Body of pancreas (tissue), 4 donors: ENCODE measurements around the gene CDX2. TPM values are rescaled to one million over a fixed set of nuclear protein-coding genes. Genes with fewer than 3 reads are reported as not detected.

Experiments used
- ATAC-seq: fragments of 150-250 bp; one replicate; pipeline ENCODE4 v1.9.1; 2016
- DNase-seq, 4 donors: peaks; one replicate each; pipeline ENCODE4 v3.0.0-alpha.2; 2019
- H3K27ac ChIP-seq, 4 donors: fragments of 200-600 bp; sonication (generic); 1 replicate in 3 of 4; 2 replicates in 1 of 4; pipeline versions ENCODE4 v1.5.1 to v1.6.1; 2016 to 2019; ENCODE audit warnings: mild to moderate bottlenecking in 1 of 4, mixed read lengths in 1 of 4, moderate library complexity in 1 of 4
- H3K27me3 ChIP-seq, 2 donors: fragments of 200-600 bp; sonication (generic); one replicate each; pipeline ENCODE4 v1.6.0; 2016; ENCODE audit warnings: mild to moderate bottlenecking in 1 of 2
- H3K36me3 ChIP-seq, 2 donors: fragments of 200-600 bp; sonication (generic); replicated peaks in 1 of 2; 2 replicates each; pipeline ENCODE4 v1.5.1; 2016; ENCODE audit warnings: low read depth in 2 of 2; ENCODE audit not compliant: insufficient read depth in 1 of 2
- H3K4me1 ChIP-seq: fragments of 200-600 bp; sonication (generic); one replicate; pipeline ENCODE4 v1.6.0; 2016
- H3K4me3 ChIP-seq, 2 donors: fragments of 200-600 bp; sonication (generic); 1 replicate in 1 of 2; 2 replicates in 1 of 2; pipeline ENCODE4 v1.5.1; 2016 to 2019
- H3K9me3 ChIP-seq, 3 donors: fragments of 200-600 bp; sonication (generic); 1 replicate in 2 of 3; 2 replicates in 1 of 3; pipeline ENCODE4 v1.5.1; 2016
- POLR2A ChIP-seq, 3 donors: fragments of 450-650 bp; IDR thresholded peaks; one replicate each; pipeline ENCODE4 v1.6.1; 2016; ENCODE audit warnings: antibody characterized with exemption in 3 of 3, mild to moderate bottlenecking in 2 of 3
- WGBS, 2 donors: methylation state at CpG; one replicate each; pipeline ENCODE4 v1.1.5; 2017; 5-methylcytosine and 5-hydroxymethylcytosine counted together
- intact Hi-C: fragments of 100-400 bp; cut with DNase I; formaldehyde crosslinking; loops from one replicate; pipeline ENCODE4 v1.15.1; 2023
- total RNA-seq, 2 donors: library from RNA; depleted of rRNA; stranded (reverse); fragments of >200 nt; gene quantifications; one replicate each; pipeline ENCODE4 v1.1.0, GENCODE V29; 2016
- TF ChIP-seq, protein P1 (sequence below), 7 experiments: fragments of 450-650 bp in 4 of 7; fragments of 200-600 bp in 3 of 7; sonication (generic) in 3 of 7; IDR thresholded peaks; one replicate each; pipeline ENCODE4 v1.5.1; 2016 to 2019; ENCODE audit warnings: antibody characterized with exemption in 7 of 7

CDX2 gene
- total RNA-seq, 2 donors from 2014 or later: 1.3 to 1.6 TPM

DNA sequence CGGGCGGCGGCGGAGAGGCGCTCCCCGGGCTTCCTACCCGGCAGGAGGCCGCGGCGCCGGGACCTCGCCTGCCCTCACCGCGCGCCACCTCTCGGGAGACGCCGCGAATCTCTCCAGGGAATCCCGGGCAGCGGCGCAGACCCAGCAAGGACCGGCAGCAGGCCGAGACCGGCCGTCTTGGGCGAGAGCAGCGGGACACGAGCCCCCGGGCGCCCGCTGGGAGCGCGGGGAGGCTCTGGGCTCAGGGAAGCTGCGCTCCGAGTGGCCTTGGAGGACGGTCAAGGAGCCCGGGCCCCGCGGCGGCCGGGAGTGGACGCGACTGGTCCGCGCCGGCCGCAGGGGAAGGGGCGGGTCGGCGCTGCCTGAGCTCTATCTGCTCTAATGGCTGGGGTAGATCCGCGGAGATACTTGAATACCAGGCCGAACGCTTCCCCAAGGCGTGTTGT, 14.7 kb downstream of the CDX2 start:
- Histone ChIP-seq H3K27ac (peak overlapping the region; percentile 97 to 99 (median 98)), H3K4me1 (peaks cover 60% of the 10 kb centered on the region), H3K4me3 (peak overlapping the region in 1 of 2 donors; percentile 31), H3K36me3 (no peaks in the 10 kb centered on the region), H3K27me3 (no peaks in the 10 kb centered on the region), H3K9me3 (no peaks in the 10 kb centered on the region)
- intact Hi-C loops: no loop called here
- 0 to 13% methylated on average over 1 to 53 of the region's 56 CpGs for WGBS, 2 donors
- ATAC-seq (peak; percentile 36), DNase-seq (peak; percentile 25 to 63 (median 60))
- TF ChIP-seq, protein P1, sequence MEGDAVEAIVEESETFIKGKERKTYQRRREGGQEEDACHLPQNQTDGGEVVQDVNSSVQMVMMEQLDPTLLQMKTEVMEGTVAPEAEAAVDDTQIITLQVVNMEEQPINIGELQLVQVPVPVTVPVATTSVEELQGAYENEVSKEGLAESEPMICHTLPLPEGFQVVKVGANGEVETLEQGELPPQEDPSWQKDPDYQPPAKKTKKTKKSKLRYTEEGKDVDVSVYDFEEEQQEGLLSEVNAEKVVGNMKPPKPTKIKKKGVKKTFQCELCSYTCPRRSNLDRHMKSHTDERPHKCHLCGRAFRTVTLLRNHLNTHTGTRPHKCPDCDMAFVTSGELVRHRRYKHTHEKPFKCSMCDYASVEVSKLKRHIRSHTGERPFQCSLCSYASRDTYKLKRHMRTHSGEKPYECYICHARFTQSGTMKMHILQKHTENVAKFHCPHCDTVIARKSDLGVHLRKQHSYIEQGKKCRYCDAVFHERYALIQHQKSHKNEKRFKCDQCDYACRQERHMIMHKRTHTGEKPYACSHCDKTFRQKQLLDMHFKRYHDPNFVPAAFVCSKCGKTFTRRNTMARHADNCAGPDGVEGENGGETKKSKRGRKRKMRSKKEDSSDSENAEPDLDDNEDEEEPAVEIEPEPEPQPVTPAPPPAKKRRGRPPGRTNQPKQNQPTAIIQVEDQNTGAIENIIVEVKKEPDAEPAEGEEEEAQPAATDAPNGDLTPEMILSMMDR (IDR thresholded peaks at IDR 0.05): no peak
- peak in 1 of 3 donors; percentile 16 for TF ChIP-seq POLR2A (IDR thresholded peaks at IDR 0.05)

DNA sequence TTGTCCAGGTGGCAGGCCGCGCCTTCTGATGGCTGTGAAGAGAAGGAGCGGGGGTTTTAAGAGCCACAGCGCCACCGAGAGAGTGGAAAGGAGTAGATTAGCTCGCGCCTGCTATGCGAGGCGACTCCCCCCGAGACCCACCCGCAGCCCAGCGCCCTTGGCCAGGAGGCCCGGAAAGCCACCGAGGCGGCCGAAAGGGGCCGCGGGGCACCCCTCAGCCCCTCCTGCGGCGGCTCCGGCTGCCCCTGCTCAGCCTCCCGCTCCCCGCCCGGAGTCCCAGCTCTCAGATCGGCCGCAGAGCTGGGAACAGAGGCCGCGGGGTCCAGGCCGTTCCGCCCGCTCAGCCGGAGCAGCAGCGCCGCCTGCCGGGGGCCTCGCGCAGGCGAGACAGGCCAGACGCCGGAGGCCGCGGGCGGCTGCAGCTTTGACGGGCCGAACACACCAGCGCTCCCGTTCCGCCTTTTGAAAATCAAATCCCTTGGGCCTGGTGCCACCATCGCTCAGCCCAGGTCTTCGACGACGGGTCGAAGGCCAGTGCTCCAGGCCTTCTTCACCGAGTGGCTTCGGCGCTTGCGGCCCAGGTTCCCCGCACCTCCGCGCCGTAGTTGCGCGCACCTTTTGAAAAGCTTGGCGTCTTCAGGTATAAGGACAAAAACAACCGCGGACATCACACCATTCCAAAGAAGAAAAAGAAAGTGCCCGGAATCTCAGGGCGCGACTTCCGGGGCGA, 15.3 kb downstream of the CDX2 start:
- ATAC-seq (peak; percentile 89), DNase-seq (peak; percentile 87 to 90 (median 90))
- peaks cover 56% of the 10 kb centered on the region for H3K4me1 ChIP-seq
- intact Hi-C loops: no loop called here
- WGBS, 2 donors: 3% methylated on average over 67 of the region's 71 CpGs; no CpG with 5 or more reads in 1 of the 2 donors
- peak overlapping the region; percentile 31 to 40 for H3K4me3 ChIP-seq
- no peaks in the 10 kb centered on the region for H3K36me3 ChIP-seq
- H3K27me3 ChIP-seq: no peaks in the 10 kb centered on the region
- TF ChIP-seq, protein P1 (IDR thresholded peaks at IDR 0.05): peak; percentile 84 to 99 (median 95)
- peak; percentile 51 to 67 (median 56) for TF ChIP-seq POLR2A (IDR thresholded peaks at IDR 0.05)
- no peaks in the 10 kb centered on the region for H3K9me3 ChIP-seq
- peak overlapping the region; percentile 97 to 99 (median 98) for H3K27ac ChIP-seq

DNA sequence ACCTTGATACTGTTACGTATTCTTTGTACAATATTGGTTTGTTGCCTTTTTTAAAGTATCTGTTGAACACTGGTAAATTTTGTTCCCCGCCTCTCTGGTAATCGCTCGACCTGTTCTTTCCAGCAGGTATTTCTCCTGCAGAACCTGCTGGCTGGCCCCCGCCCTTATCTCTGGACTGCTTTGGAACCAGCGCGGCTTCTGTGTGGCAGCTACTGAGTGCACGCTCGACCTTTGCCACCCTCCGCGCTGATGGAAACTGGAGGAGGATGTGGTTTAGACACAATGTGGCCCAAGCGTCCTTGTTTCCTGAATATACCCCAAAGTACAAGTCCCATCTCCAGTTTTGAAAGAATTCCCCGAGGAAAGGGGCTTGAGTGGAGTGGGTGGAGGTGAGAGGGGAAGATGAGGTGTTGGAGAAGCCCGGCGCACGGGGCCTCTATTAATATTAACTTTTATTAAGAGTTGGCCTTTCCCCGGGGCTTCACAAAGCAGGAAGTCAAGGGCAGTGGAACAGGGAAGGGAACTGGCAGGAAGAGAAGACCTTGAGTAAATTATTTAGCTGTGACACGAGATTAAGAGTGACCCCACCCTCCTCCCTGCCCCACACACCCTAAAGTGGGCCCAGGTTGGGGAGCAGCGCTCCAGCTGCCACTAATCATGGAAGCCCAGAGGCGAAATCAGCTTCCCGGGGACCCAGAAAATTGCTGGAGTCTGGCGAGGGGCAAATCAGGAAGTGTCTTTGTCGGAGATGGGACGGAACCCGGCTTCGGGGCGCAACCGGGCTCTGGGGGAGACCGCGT, 16.0 kb downstream of the CDX2 start:
- intact Hi-C loops: no loop called here
- DNase-seq: peak; percentile 80 to 88 (median 84)
- WGBS, 2 donors: 2% methylated on average over 21 to 30 of the region's 30 CpGs

DNA sequence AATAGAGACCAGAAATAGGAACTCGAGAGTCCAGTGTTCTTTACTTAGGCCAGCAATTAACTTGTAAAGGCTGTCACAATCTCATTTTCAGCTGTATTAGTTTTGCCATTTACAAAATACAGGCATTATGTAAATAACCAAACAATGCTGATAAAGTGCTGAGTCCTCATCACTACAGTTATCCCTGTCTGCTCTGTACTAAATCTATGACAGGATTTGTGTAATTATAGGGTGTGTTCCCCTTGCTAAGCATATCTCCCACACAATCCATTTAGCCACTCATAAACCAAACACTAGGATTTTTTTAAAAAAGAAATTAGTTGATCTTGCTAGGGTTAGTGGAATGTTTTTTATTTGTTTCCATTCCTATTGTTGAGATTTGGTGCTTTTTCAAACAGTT, 26.1 kb downstream of the CDX2 start:
- no peak for TF ChIP-seq POLR2A (IDR thresholded peaks at IDR 0.05)
- TF ChIP-seq, protein P1 (IDR thresholded peaks at IDR 0.05): no peak
- intact Hi-C loops: loop anchor here (10.0 kb wide), 1 partner anchor 78 kb away; no protein-coding TSS in a partner anchor

More for the DNA sequence above, 16.0 kb downstream of the CDX2 start:
- no peaks in the 10 kb centered on the region for H3K27me3 ChIP-seq
- peak overlapping the region; percentile 97 to 99 (median 98) for H3K27ac ChIP-seq
- TF ChIP-seq POLR2A (IDR thresholded peaks at IDR 0.05): peak in 2 of 3 donors; percentile 79 to 81
- TF ChIP-seq, protein P1 (IDR thresholded peaks at IDR 0.05): no peak
- H3K4me1 ChIP-seq: peaks cover 49% of the 10 kb centered on the region
- peak overlapping the region; percentile 21 to 40 for H3K4me3 ChIP-seq
- no peaks in the 10 kb centered on the region for H3K9me3 ChIP-seq
- peak; percentile 76 for ATAC-seq
- H3K36me3 ChIP-seq: no peaks in the 10 kb centered on the region

More for the DNA sequence above, 26.1 kb downstream of the CDX2 start:
- ATAC-seq (no peak), DNase-seq (no peak)
- Histone ChIP-seq H3K9me3 (no peaks in the 10 kb centered on the region), H3K4me1 (no peaks in the 10 kb centered on the region), H3K27me3 (no peaks in the 10 kb centered on the region), H3K36me3 (no peaks in the 10 kb centered on the region), H3K4me3 (no peak overlapping the region), H3K27ac (no peak overlapping the region)
- WGBS, 2 donors: 50 to 70% methylated on average over 1 of the region's 1 CpG
